GM12874 (cell line): ENCODE data around the gene ADAMTSL2.

Experiments
- CTCF ChIP-seq: IDR thresholded peaks from 2 replicates; pipeline ENCODE4 v1.5.1; 2011; ENCODE audit warnings: low read depth, mild to moderate bottlenecking, control low read depth, low read length, moderate library complexity; ENCODE audit not compliant: insufficient read depth

Gene ADAMTSL2

GRCh38 chr9:133598978-133599377, 64.5 kb downstream of the ADAMTSL2 start:
- TF ChIP-seq CTCF = no peak

GRCh38 chr9:133599470-133600173, 65.1 kb downstream of the ADAMTSL2 start:
- TF ChIP-seq CTCF = no peak

- TF ChIP-seq CTCF = no peak
These were observed 66.2 kb downstream of the ADAMTSL2 start for GRCh38 chr9:133600739-133601138.

- no peak for TF ChIP-seq CTCF
These were observed 67.2 kb downstream of the ADAMTSL2 start for GRCh38 chr9:133601746-133602145.

GRCh38 chr9:133602277-133602676, 67.8 kb downstream of the ADAMTSL2 start:
- TF ChIP-seq CTCF = no peak

- TF ChIP-seq CTCF = no peak
These were observed 68.8 kb downstream of the ADAMTSL2 start for GRCh38 chr9:133603135-133603927.

GRCh38 chr9:133604214-133604613, 69.7 kb downstream of the ADAMTSL2 start:
- TF ChIP-seq CTCF = no peak
